ENCODE data around the gene MORN5. TPM values are rescaled to one million over a fixed set of nuclear protein-coding genes. Genes with fewer than 3 reads are reported as not detected.

Gene MORN5
- total RNA-seq, 3 donors from 2014 or later: not detected

DNA sequence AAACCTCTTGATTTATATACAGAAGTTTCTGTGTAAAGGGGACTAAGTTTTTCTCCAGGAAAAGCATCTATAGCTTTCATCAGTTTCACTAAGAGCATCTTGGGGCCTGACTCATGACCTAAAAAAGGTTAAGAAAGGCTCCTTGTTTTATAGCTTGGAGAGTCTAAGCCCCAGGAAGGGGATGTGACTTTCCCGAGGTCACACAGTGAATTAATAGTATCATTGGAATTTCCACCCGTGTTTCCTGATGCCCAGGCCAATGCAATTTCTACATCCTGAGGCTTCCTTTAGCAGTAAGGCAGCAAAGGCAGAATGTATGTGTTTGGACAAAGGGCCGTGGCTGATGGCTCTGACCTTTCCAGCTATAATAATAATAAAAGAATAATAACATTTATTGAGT is 8.6 kb downstream of the MORN5 start:
- TF ChIP-seq, protein P1, sequence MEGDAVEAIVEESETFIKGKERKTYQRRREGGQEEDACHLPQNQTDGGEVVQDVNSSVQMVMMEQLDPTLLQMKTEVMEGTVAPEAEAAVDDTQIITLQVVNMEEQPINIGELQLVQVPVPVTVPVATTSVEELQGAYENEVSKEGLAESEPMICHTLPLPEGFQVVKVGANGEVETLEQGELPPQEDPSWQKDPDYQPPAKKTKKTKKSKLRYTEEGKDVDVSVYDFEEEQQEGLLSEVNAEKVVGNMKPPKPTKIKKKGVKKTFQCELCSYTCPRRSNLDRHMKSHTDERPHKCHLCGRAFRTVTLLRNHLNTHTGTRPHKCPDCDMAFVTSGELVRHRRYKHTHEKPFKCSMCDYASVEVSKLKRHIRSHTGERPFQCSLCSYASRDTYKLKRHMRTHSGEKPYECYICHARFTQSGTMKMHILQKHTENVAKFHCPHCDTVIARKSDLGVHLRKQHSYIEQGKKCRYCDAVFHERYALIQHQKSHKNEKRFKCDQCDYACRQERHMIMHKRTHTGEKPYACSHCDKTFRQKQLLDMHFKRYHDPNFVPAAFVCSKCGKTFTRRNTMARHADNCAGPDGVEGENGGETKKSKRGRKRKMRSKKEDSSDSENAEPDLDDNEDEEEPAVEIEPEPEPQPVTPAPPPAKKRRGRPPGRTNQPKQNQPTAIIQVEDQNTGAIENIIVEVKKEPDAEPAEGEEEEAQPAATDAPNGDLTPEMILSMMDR (IDR thresholded peaks at IDR 0.05): no peak
- no peak for TF ChIP-seq POLR2AphosphoS5 (IDR thresholded peaks at IDR 0.05)
- no peak for TF ChIP-seq POLR2A (IDR thresholded peaks at IDR 0.05)
- no peak overlapping the region for H3K27ac ChIP-seq
- intact Hi-C loops (cut with DNase I; ENCODE audit: low total_unique reads): no loop called here

DNA sequence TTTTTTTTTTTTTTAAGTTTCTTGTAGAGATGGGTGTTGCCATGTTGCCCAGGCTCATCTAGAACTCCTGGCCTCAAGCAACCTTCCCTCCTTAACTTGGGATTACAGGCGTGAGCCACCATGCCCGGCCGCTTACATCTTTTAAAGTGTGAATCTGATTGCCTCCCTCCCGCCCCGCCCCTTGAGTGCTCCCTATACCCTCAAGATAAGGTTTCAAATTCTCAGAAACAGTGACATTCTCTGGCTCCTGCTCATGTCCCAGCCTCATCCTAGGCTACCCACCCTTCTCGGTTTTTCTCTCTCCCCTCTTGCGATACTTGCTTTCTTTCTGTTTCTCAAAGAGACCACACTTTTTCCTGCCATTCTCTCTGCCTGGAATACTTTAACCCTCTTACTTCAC is 12.4 kb downstream of the MORN5 start:
- no peaks in the 10 kb centered on the region for H3K36me3 ChIP-seq
- TF ChIP-seq, protein P1 (IDR thresholded peaks at IDR 0.05): no peak
- TF ChIP-seq POLR2AphosphoS5 (IDR thresholded peaks at IDR 0.05) (no peak), POLR2A (IDR thresholded peaks at IDR 0.05) (no peak)
- H3K27ac ChIP-seq: no peak overlapping the region
- intact Hi-C loops (cut with DNase I; ENCODE audit: low total_unique reads): no loop called here
- DNase-seq (ENCODE audit: low spot score in 2 of 2): no peak
- no peaks in the 10 kb centered on the region for H3K9me3 ChIP-seq
- no peak overlapping the region for H3K4me3 ChIP-seq
- no peaks in the 10 kb centered on the region for H3K4me1 ChIP-seq
- H3K27me3 ChIP-seq: no peaks in the 10 kb centered on the region

More for the DNA sequence above, 8.6 kb downstream of the MORN5 start:
- no peak for DNase-seq (ENCODE audit: low spot score in 2 of 2)
- Histone ChIP-seq H3K36me3 (no peaks in the 10 kb centered on the region), H3K27me3 (no peaks in the 10 kb centered on the region), H3K4me3 (no peak overlapping the region), H3K9me3 (no peaks in the 10 kb centered on the region), H3K4me1 (no peaks in the 10 kb centered on the region)

DNA sequence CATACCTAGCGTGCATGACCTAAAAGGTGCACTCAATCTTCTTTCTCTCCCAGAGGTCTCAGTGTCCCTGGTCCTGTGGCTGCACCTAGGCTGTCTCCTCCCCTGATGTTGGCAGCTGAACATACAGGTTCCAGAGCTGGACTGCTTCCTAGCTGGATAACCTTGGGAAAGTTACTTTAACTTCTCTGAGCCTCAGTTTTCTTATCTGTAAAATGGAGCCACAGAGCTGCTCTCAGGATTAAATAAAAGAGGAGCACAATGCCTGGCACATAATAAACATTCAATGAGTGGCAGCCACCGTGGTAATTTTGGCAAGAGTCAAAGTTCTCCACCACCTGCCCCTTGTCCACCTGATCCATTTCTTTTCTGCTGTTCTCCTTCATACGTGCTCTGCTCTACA is 14.0 kb downstream of the MORN5 start:
- Histone ChIP-seq H3K27ac (no peak overlapping the region), H3K36me3 (no peaks in the 10 kb centered on the region), H3K27me3 (no peaks in the 10 kb centered on the region), H3K4me3 (no peak overlapping the region), H3K9me3 (no peaks in the 10 kb centered on the region), H3K4me1 (no peaks in the 10 kb centered on the region)
- TF ChIP-seq, protein P1 (IDR thresholded peaks at IDR 0.05): no peak
- no peak for TF ChIP-seq POLR2AphosphoS5 (IDR thresholded peaks at IDR 0.05)
- no peak for TF ChIP-seq POLR2A (IDR thresholded peaks at IDR 0.05)
- intact Hi-C loops (cut with DNase I; ENCODE audit: low total_unique reads): no loop called here
- no peak for DNase-seq (ENCODE audit: low spot score in 2 of 2)

DNA sequence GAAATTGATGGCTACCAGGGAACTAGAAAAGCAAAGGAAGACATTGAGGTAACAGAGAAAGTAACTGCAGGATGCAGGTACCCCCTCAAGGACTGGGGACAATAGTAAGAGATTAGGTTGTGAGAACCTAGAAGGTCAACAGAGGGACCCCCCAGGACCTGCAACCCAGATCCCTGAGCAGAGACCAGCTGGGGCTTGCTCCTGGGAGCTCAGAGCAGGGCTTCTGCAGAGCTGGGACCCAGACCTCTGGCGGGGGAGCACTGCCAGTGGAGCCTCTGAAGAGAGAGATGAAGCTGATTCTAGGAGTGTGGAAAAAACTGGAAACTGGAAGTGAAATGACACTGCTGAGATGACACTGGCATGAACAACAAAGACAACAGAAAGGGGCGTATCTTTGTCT is 17.2 kb downstream of the MORN5 start:
- Histone ChIP-seq H3K4me3 (no peak overlapping the region), H3K27me3 (no peaks in the 10 kb centered on the region), H3K36me3 (no peaks in the 10 kb centered on the region), H3K27ac (no peak overlapping the region), H3K9me3 (no peaks in the 10 kb centered on the region), H3K4me1 (no peaks in the 10 kb centered on the region)
- intact Hi-C loops (cut with DNase I; ENCODE audit: low total_unique reads): no loop called here
- no peak for DNase-seq (ENCODE audit: low spot score in 2 of 2)
- TF ChIP-seq, protein P1 (IDR thresholded peaks at IDR 0.05): no peak
- TF ChIP-seq POLR2AphosphoS5 (IDR thresholded peaks at IDR 0.05) (no peak), POLR2A (IDR thresholded peaks at IDR 0.05) (no peak)

DNA sequence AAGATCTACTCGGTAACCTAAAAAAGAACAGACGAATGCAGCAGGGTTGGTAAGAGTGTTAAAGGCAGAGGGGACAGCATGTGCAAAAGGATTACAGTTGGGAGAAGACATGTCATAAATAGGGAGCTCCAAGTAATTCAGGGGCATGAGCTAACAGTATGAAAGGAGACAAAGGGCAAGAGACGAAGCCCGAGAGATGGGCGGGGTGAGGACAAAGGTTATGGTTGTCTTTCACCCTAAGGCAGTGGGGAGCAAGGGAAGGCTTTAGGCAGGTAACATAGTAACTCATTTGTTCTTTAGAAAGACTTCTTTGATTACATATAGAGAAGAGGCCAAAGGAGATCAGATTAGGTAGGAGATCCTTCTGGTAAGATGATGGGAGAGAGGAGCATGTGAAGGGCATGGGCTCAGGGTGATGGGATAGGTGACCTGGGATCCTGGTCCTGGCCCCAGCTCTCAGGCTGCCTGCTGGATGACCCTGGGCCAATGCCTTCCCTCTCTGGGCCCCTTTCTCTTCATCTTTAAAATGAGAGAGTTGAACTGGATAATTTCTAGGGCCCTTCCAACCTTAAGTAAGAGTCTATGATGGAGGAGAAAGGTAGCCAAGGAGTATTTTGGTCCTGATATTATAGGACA is 19.5 kb downstream of the MORN5 start:
- H3K27me3 ChIP-seq: no peaks in the 10 kb centered on the region
- no peak overlapping the region for H3K27ac ChIP-seq
- TF ChIP-seq, protein P1 (IDR thresholded peaks at IDR 0.05): no peak
- no peak for TF ChIP-seq POLR2A (IDR thresholded peaks at IDR 0.05)
- TF ChIP-seq POLR2AphosphoS5 (IDR thresholded peaks at IDR 0.05): no peak
- intact Hi-C loops (cut with DNase I; ENCODE audit: low total_unique reads): no loop called here
- no peaks in the 10 kb centered on the region for H3K36me3 ChIP-seq
- DNase-seq (ENCODE audit: low spot score in 2 of 2): no peak
- no peaks in the 10 kb centered on the region for H3K9me3 ChIP-seq
- H3K4me3 ChIP-seq: no peak overlapping the region
- no peaks in the 10 kb centered on the region for H3K4me1 ChIP-seq

All from breast epithelium (tissue), 4 donors.